A549 (cell line): ENCODE data around the gene CITED2.

Experiments
- CEBPB ChIP-seq, 2 experiments: fragments of >200 bp in 1 of 2; sonication (Bioruptor Twin) in 1 of 2; formaldehyde crosslinking in 1 of 2; IDR thresholded peaks; 2 replicates each; pipeline ENCODE4 v1.6.1; 2012 to 2016
- CHD2 ChIP-seq: fragments of 150-350 bp; IDR thresholded peaks from 2 replicates; pipeline ENCODE4 v1.6.1; 2014; ENCODE audit warnings: low read length; ENCODE audit not compliant: partially characterized antibody
- CTCF ChIP-seq: fragments of >200 bp; sonication (Bioruptor Twin); formaldehyde crosslinking; IDR thresholded peaks from 3 replicates; pipeline ENCODE4 v1.5.1; 2016
- EHMT2 ChIP-seq: fragments of 200-600 bp; sonication (generic); IDR thresholded peaks from 2 replicates; pipeline ENCODE4 v1.6.1; 2016; ENCODE audit warnings: antibody characterized with exemption, low read depth, mild to moderate bottlenecking, moderate library complexity
- EP300 ChIP-seq, 2 experiments: fragments of >200 bp; sonication (Bioruptor Twin); formaldehyde crosslinking; IDR thresholded peaks; 2 replicates in 1 of 2; 3 replicates in 1 of 2; pipeline ENCODE4 v1.6.1; 2016 to 2017
- ESRRA ChIP-seq: fragments of 150-350 bp; IDR thresholded peaks from 2 replicates; pipeline ENCODE4 v1.6.1; 2014; ENCODE audit warnings: mild to moderate bottlenecking, low read length, borderline replicate concordance
- MYC ChIP-seq: IDR thresholded peaks from 2 replicates; pipeline ENCODE4 v1.6.1; 2012; ENCODE audit warnings: mild to moderate bottlenecking, inconsistent platforms, low read length, improper control_type of control experiment, borderline replicate concordance
- POLR2A ChIP-seq: IDR thresholded peaks from 2 replicates; pipeline ENCODE4 v1.6.1; 2012; ENCODE audit warnings: mild to moderate bottlenecking, low read length
- REST ChIP-seq: fragments of 200-600 bp; sonication (generic); IDR thresholded peaks from 2 replicates; pipeline ENCODE4 v1.6.1; 2016; ENCODE audit warnings: antibody characterized with exemption, mild to moderate bottlenecking, moderate library complexity

GRCh38 chr6:139407718-139408222 is 33.3 kb upstream of the CITED2 start:
- TF ChIP-seq CTCF (no peak), CHD2 (no peak), ESRRA (no peak), POLR2A (no peak), REST (no peak), EHMT2 (no peak), MYC (no peak), EP300 (IDR thresholded peaks at IDR 0.05) (no peak), CEBPB (IDR thresholded peaks at IDR 0.05) (no peak)
